GM20000 (cell line): Measurements from ENCODE around the gene PARD3.

Experiments used
- DNase-seq: peaks from one replicate; pipeline ENCODE4 v3.0.0; 2012; ENCODE audit warnings: low spot score
- TF ChIP-seq, protein P1 (sequence below): IDR thresholded peaks from 2 replicates; pipeline ENCODE4 v1.5.1; 2012; ENCODE audit warnings: mild to moderate bottlenecking, control low read depth; ENCODE audit errors: extremely low read depth, missing control alignments

The PARD3 gene

DNA sequence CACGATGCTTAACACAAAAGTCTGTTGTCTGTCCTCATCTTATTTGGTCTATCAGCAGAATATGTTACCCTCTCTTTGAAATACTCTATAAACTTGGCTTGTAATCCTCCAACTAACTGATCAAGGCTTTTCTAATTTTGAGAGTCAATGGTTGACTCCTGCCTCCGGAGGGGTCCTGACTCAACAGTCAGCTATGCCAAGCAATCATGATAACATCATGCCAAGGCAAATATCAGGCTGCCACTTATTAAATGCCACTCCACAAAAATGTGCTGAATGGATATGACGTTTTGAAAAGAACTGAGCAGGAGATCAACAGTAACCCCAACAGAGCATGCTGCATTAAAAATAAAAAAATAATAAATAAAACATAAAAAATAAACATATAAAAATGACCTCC lies 116.1 kb downstream of the PARD3 start:
- DNase-seq = no peak
- TF ChIP-seq, protein P1, sequence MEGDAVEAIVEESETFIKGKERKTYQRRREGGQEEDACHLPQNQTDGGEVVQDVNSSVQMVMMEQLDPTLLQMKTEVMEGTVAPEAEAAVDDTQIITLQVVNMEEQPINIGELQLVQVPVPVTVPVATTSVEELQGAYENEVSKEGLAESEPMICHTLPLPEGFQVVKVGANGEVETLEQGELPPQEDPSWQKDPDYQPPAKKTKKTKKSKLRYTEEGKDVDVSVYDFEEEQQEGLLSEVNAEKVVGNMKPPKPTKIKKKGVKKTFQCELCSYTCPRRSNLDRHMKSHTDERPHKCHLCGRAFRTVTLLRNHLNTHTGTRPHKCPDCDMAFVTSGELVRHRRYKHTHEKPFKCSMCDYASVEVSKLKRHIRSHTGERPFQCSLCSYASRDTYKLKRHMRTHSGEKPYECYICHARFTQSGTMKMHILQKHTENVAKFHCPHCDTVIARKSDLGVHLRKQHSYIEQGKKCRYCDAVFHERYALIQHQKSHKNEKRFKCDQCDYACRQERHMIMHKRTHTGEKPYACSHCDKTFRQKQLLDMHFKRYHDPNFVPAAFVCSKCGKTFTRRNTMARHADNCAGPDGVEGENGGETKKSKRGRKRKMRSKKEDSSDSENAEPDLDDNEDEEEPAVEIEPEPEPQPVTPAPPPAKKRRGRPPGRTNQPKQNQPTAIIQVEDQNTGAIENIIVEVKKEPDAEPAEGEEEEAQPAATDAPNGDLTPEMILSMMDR = no peak

DNA sequence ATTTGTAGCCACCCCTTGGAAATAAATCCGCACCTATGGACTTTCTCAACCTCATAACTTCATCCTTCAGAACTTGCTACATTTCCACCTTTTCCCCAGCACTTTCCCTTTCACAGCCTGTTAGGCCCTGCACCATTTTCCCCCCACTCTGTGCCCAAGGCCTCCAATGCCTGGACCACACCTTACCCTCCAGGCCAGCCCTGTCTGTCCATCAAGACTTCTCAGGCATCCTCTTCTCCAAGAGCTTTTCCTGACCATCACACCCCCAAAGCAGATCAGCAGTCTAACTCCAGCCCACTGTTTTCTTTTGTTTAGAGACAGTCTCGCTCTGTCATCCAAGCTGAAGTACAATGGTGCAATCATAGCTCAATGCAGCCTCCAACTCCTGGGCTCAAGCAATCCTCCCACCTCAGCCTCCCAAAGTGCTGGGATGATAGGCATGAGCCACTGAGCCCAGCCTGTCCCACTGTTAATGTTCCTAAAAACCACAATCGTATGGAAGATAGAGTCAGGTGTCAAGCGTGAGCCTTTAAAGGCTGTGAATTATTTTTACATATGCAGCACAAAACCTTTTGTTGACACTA lies 116.8 kb downstream of the PARD3 start:
- no peak for DNase-seq
- TF ChIP-seq, protein P1 = no peak

DNA sequence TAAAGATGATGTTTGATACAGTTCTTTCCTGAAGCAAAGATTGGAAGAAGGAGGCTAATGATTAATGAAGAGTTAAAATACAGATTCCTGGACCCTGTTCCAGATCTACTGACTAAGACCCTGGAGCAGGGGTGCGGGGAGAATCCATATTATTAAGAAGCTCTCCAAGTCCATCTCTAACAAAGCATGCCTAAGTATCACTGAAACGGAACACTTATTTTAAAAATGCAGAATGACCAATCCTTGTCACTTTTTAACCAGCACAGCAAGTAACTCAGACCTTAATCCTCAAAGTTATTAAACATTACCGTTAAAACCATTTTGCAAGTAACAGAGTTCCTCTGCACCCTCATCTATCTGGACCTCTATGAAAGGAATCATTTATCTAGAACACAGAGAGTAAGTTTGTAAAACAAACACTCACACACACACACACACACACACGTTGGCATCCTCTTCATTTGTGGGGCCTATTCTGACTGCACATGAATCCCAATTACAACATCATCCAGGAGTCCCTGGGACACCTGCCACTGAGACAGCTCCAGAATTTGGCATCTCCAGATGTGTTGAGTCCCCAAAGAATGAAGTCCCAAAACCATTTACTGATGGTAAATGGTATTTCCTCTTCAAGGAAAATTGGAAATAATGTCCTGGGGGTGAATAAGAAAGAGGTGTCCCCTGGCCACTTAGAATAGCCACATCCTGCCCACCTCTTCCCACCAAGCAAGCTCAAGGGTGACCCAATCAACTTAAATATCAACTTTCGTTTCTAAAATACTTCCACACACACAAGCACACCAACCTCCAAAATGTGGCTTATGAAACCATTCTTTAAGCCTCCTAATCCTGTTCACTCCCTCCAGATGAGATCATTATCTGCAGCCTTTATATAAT lies 117.5 kb downstream of the PARD3 start:
- DNase-seq = no peak
- TF ChIP-seq, protein P1 = no peak

DNA sequence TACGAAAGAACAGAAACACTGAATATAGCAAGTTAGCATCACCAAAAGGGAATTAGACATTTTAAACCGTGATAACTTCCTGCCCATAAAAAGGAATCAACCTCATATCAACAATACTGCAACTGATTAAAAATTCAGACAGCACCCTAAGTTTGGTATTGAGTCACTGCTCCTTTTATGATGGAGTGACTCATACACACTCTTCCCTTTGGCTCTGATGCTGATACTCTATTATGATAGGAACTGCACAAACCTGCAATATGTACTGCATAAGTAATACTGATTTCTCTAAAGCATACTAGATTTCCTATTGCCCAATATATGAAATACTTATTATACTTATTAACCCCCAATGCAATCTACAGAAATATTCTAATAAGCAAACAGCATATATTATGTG lies 118.7 kb downstream of the PARD3 start:
- no peak for DNase-seq
- TF ChIP-seq, protein P1 = no peak

DNA sequence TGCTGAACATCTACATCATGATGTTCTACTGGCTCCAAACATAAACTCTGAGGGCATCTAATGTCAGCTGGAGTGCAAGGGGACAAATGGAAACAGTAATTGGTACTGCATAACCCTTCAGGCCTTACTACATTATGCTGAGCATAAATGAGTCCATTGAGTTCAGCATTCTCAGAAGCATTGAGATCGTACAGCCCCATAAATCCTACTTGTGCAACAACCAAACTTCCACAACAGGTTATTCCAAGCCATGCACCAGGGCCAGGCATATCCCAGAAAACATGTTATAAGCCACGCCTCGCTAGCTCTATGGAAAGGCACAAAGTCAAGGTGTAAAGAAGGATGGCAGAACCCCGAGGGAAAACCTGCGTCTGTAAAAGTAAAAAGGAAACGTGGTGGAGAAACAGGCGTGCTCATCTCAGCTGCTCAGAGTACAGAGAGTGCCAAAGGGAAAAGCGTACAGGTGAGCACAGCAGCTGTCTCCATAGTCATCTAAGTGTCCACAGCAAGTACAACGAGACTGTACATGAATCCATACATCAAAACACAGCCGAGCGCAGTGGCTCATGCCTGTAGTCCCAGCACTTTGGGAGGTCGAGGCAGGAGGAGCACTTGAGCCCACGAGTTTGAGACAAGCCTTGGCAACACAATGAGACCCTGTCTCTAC lies 124.6 kb downstream of the PARD3 start:
- no peak for DNase-seq
- TF ChIP-seq, protein P1 = no peak

DNA sequence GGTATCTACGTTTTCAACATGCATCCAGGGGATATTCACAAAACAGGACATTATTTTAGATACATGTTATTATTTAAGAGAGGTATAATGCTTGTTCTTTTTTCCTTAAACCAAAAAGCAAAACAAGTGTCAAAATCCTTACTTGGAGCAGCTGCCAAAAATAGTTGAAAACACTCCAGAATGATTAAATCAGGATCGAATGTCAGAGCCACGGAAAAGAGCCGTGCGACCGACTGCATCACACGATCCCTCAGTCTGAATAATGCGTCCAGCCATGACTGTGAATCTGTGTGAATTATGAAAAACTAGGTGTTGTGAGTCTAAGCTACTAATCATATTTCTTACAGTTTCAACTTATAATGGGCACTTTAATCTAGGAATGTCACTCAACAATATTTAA lies 126.0 kb downstream of the PARD3 start:
- no peak for DNase-seq
- TF ChIP-seq, protein P1 = no peak
